Sigmoid colon (tissue), 4 donors: ENCODE data around the gene EPHB1.

Experiments used
- EP300 ChIP-seq, 4 donors: sonication (generic); formaldehyde crosslinking; IDR thresholded peaks; one replicate each; pipeline ENCODE4 v1.6.1; 2017; ENCODE audit warnings: antibody characterized with exemption in 4 of 4
- POLR2A ChIP-seq, 2 donors: fragments of 450-650 bp; IDR thresholded peaks; one replicate each; pipeline ENCODE4 v1.6.1; 2016; ENCODE audit warnings: antibody characterized with exemption in 2 of 2, mild to moderate bottlenecking in 2 of 2, moderate library complexity in 2 of 2
- POLR2AphosphoS5 ChIP-seq, 4 donors: sonication (generic); formaldehyde crosslinking; IDR thresholded peaks; one replicate each; pipeline ENCODE4 v1.6.1; 2017; ENCODE audit warnings: antibody characterized with exemption in 4 of 4
- TF ChIP-seq, protein P1 (sequence below), 4 experiments: fragments of 450-650 bp in 3 of 4; fragments of 200-600 bp in 1 of 4; IDR thresholded peaks; one replicate each; pipeline ENCODE4 v1.5.1; 2016 to 2019; ENCODE audit warnings: antibody characterized with exemption in 4 of 4, mild to moderate bottlenecking in 3 of 4, moderate library complexity in 2 of 4

DNA sequence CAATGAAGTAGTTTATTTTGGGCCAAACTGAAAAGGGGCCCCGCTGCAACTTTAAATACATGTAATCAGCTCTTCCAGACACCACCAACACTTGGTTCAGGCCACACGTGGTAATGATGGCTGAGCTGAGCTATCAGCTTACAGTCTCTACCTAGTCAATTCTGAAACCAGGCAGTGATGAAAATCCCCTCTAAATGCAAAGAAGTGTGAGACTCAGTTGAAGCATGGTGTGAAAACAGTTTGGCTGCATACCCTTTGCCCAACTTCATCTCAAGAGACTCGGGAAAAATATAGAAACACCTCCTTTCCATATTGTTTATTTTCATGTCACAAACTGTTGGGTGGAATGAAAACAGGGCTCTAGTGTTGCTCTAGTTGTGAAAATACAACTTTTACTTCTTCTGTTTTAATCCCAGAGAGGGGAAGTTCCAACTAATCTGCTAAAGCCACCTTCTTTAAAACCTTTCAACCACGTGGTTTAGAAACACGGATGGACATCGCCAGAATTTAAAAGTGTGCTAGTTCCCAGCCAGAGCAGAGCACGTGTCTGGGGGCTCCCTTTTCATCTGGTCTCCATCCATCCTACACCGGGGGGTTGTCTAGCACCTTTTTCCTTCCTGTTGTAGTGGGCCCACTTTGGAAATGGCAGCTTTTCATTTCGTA is 229.1 kb downstream of the EPHB1 start:
- TF ChIP-seq, protein P1, sequence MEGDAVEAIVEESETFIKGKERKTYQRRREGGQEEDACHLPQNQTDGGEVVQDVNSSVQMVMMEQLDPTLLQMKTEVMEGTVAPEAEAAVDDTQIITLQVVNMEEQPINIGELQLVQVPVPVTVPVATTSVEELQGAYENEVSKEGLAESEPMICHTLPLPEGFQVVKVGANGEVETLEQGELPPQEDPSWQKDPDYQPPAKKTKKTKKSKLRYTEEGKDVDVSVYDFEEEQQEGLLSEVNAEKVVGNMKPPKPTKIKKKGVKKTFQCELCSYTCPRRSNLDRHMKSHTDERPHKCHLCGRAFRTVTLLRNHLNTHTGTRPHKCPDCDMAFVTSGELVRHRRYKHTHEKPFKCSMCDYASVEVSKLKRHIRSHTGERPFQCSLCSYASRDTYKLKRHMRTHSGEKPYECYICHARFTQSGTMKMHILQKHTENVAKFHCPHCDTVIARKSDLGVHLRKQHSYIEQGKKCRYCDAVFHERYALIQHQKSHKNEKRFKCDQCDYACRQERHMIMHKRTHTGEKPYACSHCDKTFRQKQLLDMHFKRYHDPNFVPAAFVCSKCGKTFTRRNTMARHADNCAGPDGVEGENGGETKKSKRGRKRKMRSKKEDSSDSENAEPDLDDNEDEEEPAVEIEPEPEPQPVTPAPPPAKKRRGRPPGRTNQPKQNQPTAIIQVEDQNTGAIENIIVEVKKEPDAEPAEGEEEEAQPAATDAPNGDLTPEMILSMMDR (IDR thresholded peaks at IDR 0.05) = no peak
- TF ChIP-seq POLR2AphosphoS5 (IDR thresholded peaks at IDR 0.05) (no peak), EP300 (IDR thresholded peaks at IDR 0.05) (no peak), POLR2A (IDR thresholded peaks at IDR 0.05) (no peak)
